GM18870 (cell line): ENCODE measurements around the gene SOX6.

ENCODE experiments used
- ATAC-seq: cut with Tn5 transposase; IDR thresholded peaks from one replicate; pipeline ENCODE4 v1.9.1; 2021; ENCODE audit warnings: moderate library complexity; ENCODE audit not compliant: unreplicated experiment

SOX6 gene

GRCh38 chr11:16321148-16321547 is 35.2 kb downstream of the SOX6 start:
- ATAC-seq, result no peak

GRCh38 chr11:16318320-16318719 is 38.0 kb downstream of the SOX6 start:
- ATAC-seq, result no peak

- no peak for ATAC-seq
Measured at GRCh38 chr11:16317712-16318111, 38.6 kb downstream of the SOX6 start.

- no peak for ATAC-seq
Measured at GRCh38 chr11:16313846-16314245, 42.5 kb downstream of the SOX6 start.

- no peak for ATAC-seq
Measured at GRCh38 chr11:16312233-16312765, 44.0 kb downstream of the SOX6 start.

- no peak for ATAC-seq
Measured at GRCh38 chr11:16311831-16312230, 44.5 kb downstream of the SOX6 start.

GRCh38 chr11:16310943-16311342 is 45.4 kb downstream of the SOX6 start:
- ATAC-seq, result no peak

GRCh38 chr11:16309226-16309625 is 47.1 kb downstream of the SOX6 start:
- ATAC-seq, result no peak

GRCh38 chr11:16301462-16301861 is 54.9 kb downstream of the SOX6 start:
- no peak for ATAC-seq

- ATAC-seq, result no peak
Measured at GRCh38 chr11:16299884-16300782, 56.2 kb downstream of the SOX6 start.

GRCh38 chr11:16299390-16299789 is 57.0 kb downstream of the SOX6 start:
- ATAC-seq, result no peak

GRCh38 chr11:16297332-16297731 is 59.0 kb downstream of the SOX6 start:
- no peak for ATAC-seq

GRCh38 chr11:16296273-16296672 is 60.1 kb downstream of the SOX6 start:
- no peak for ATAC-seq

- no peak for ATAC-seq
Measured at GRCh38 chr11:16295592-16295991, 60.8 kb downstream of the SOX6 start.

- no peak for ATAC-seq
Measured at GRCh38 chr11:16293204-16293681, 63.1 kb downstream of the SOX6 start.

GRCh38 chr11:16292167-16292859 is 64.0 kb downstream of the SOX6 start:
- no peak for ATAC-seq

- no peak for ATAC-seq
Measured at GRCh38 chr11:16291729-16292128, 64.6 kb downstream of the SOX6 start.

GRCh38 chr11:16289541-16289940 is 66.8 kb downstream of the SOX6 start:
- ATAC-seq, result no peak

GRCh38 chr11:16287630-16288280 is 68.6 kb downstream of the SOX6 start:
- ATAC-seq, result no peak

GRCh38 chr11:16286095-16286494 is 70.3 kb downstream of the SOX6 start:
- ATAC-seq, result no peak

- ATAC-seq, result no peak
Measured at GRCh38 chr11:16280256-16280682, 76.1 kb downstream of the SOX6 start.
